ENCODE data around the gene CLDN15. TPM values are rescaled to one million over a fixed set of nuclear protein-coding genes. Genes with fewer than 3 reads are reported as not detected.
A peak's percentile ranks its signal among the peaks of the same experiment; 100 is the strongest.
"Not testable (repeated sequence)": the region's sequence is repeated elsewhere in the genome, so short reads cannot be mapped to it uniquely, and the experiment has no call there.

The CLDN15 gene, protein sequence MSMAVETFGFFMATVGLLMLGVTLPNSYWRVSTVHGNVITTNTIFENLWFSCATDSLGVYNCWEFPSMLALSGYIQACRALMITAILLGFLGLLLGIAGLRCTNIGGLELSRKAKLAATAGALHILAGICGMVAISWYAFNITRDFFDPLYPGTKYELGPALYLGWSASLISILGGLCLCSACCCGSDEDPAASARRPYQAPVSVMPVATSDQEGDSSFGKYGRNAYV
- 10 to 100 TPM in 2 of 4 donors, 1 to 10 TPM in 2; 9.7 to 11.9 (median 10.9) TPM for polyA plus RNA-seq (ENCODE audit: insufficient read length in 4 of 4)

DNA sequence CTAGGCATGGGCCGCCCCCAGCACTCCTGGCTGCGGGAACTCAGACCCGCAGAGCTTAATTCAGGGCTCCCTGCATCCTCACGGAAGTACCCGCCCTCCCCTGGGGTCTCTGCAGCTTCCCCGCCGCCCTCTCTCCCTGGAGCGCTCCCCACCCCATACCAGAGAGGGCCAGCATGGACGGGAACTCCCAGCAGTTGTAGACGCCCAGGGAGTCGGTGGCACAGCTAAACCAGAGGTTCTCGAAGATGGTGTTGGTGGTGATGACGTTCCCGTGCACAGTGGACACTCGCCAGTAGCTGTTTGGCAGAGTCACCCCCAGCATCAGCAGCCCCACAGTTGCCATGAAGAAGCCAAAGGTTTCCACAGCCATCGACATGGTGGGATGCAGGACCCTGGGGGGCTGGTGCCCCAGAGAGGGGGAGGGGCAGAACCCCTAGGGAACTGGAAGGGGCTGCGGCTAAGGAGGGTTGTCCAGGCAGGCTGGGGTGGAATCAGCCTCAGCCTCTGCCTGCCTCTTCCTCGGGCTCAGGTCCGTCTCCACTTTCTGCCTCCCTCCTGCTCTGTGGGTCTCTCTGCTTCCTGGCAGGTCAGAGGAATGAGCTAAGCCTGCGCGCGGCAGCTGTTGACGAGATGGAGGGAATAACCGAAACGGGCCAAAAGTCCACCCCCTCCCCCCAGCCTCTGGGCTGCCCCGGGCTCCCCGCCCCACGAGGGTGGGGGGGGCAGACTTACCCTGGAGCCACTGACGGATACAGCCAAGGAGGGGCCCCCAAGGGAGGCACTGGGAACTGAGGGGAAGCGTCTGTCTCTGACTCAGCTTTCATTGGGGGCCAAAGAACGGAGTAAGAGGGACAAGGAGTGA is at the start of gene CLDN15:
TSS of gene CLDN15 (minus strand) at position 597 of the 862 bp plus-strand sequence. CDS start at position 376, 221 bp downstream.
- DNase-seq (ENCODE audit: low read depth in 4 of 4, low spot score in 3 of 4), result no peak

DNA sequence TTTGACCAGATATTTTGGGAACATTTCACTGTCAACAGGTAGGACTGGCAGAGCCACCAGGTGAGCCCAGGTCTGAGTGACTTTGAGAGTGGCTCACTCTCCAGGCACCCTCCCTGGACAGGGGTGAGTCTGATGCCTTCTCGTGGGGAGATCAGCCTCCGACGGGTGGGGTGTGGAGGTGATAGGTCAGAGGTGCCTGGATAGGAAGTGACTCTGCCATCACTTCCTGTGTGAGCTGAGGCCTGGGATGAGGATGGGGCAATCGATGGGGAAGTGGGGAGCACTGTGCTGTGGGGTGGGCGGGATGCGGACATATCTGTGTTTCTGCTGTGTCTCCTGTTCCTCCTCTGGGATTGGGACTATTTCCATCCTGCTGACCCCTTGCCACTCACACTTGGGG is 49.4 kb upstream of the CLDN15 start:
- no peak for DNase-seq (ENCODE audit: low read depth in 4 of 4, low spot score in 3 of 4)

- not testable (repeated sequence) for DNase-seq (ENCODE audit: low read depth in 4 of 4, low spot score in 3 of 4)
These were observed 48.3 kb upstream of the CLDN15 start for GRCh38 chr7:101285880-101286279.

DNA sequence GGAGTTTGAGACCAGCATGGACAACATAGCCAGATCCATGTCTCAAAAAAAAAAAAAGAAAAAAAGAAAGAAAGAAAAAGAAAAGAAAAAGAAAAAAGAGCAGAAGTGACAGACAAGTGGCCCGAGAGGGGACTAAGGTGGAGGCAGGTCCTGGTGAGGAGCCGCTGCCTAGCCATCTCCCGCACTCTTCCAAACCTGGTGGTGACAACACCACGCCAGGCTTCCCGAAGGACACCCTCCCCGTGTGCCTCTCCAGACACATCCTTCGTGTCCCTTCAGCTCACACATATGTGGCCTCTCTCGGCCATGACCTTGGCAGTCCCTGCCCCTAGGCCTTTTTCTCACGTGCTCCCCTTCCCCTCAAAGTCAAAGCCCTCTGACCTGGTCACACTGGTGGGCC is 47.6 kb upstream of the CLDN15 start:
- no peak for DNase-seq (ENCODE audit: low read depth in 4 of 4, low spot score in 3 of 4)

- DNase-seq (ENCODE audit: low read depth in 4 of 4, low spot score in 3 of 4), result not testable (repeated sequence)
These were observed 43.3 kb upstream of the CLDN15 start for GRCh38 chr7:101280912-101281311.

GRCh38 chr7:101278461-101279292 is 41.1 kb upstream of the CLDN15 start:
- no peak for DNase-seq (ENCODE audit: low read depth in 4 of 4, low spot score in 3 of 4)

DNA sequence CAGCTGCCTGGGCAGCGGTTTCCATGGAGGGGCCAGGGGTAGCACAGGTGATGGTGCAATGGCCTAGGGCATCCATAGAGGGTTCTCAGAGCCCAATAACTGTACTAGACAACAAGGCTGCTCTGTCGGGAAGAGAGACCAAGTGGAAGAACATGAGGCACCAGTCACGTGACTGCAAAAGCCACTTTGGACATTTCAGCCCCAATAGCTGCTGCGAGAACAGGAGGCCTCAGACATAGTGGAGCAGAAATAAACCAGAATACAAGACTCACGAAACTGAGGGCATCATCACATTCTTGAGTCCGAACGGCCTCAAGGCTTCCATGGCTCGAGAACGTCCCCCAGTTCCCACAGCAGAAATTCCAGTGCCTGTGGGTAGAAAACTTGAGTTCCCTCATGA is 39.6 kb upstream of the CLDN15 start:
- no peak for DNase-seq (ENCODE audit: low read depth in 4 of 4, low spot score in 3 of 4)

DNA sequence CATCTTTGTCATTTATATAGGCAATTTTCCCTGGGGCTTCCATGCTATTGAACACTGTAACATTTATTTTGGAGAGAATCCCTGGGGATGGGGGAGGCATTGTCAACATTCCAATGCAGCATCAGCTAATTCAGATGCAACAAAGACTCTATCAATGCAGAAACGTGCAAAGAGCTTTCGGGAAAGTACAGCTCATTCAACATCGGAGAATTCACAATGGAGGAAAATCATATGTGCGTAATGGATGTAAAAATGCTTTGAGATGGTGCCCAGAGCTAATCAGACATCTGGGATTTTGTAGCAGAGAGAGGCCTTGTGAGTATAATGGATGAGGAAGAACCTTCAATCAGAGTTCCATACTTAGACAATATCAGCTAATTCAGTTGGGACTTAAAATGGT is 35.6 kb upstream of the CLDN15 start:
- DNase-seq (ENCODE audit: low read depth in 4 of 4, low spot score in 3 of 4), result no peak

GRCh38 chr7:101271021-101271420 is 33.4 kb upstream of the CLDN15 start:
- no peak for DNase-seq (ENCODE audit: low read depth in 4 of 4, low spot score in 3 of 4)

GRCh38 chr7:101269664-101270063 is 32.1 kb upstream of the CLDN15 start:
- DNase-seq (ENCODE audit: low read depth in 4 of 4, low spot score in 3 of 4), result no peak

DNA sequence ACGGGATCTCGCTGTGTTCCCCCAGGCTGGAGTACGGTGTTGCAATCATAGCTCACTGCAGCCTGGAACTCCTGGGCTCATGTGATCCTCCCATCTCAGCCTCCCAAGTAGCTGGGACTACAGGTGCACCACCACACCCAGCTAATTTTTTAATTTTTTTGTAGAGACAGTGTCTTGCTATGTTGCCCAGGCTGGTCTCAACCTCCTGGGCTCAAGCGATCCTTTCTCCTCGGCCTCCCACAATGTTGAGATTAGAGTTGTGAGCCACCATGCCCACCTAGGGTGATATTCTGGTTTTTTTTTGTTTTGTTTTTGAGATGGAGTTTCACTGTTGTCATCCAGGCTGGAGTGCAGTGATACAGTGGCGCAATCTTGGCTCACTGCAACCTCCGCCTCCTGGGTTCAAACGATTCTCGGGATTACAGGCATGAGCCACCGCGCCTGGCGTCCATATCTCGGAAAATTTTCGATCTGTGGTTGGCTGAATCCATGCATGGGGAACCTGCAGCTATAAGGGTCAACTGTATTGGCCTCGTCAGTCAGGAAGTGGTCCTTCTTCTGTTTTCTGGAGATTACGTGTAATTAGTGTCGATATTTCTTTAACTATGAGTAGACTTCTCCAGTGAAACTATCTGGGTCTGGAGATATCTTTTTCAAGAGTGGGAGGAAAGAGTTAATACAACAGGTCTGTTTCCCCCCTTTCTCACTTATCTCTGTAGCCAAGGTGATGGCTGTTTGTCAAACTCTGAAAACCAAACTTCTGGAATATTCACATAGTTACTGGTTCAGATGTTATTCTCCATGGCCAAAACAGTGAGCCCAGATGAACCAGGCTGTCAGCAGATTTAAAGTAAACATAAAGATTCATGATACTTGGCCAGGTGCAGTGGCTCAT is 28.3 kb upstream of the CLDN15 start:
- DNase-seq (ENCODE audit: low read depth in 4 of 4, low spot score in 3 of 4), result no peak

GRCh38 chr7:101264102-101264706 is 26.6 kb upstream of the CLDN15 start:
- peak in 2 of 4 donors; percentile 21 to 51 for DNase-seq (ENCODE audit: low read depth in 4 of 4, low spot score in 3 of 4)

- DNase-seq (ENCODE audit: low read depth in 4 of 4, low spot score in 3 of 4), result no peak
These were observed 20.7 kb upstream of the CLDN15 start for GRCh38 chr7:101258243-101258731.

DNA sequence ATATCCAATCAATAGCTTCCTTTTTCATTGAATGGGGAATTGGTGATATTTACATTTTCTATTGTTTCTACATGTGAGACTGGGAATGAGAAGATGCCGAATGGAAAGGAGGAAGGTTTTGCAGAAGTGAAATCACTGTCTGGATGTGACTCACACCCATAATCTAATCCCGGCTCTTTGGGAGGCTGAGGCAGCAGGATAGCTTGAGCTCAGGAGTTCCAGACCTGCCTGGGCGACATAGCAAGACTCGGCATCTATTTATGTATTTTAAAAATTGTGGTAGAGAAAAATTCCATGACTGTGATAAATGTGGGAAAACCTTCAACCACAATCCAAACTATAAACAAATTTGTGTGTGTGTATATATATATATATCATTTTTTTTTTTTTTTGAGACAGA is 18.2 kb upstream of the CLDN15 start:
- DNase-seq (ENCODE audit: low read depth in 4 of 4, low spot score in 3 of 4), result no peak

GRCh38 chr7:101253199-101253598 is 15.6 kb upstream of the CLDN15 start:
- not testable (repeated sequence) for DNase-seq (ENCODE audit: low read depth in 4 of 4, low spot score in 3 of 4)

DNA sequence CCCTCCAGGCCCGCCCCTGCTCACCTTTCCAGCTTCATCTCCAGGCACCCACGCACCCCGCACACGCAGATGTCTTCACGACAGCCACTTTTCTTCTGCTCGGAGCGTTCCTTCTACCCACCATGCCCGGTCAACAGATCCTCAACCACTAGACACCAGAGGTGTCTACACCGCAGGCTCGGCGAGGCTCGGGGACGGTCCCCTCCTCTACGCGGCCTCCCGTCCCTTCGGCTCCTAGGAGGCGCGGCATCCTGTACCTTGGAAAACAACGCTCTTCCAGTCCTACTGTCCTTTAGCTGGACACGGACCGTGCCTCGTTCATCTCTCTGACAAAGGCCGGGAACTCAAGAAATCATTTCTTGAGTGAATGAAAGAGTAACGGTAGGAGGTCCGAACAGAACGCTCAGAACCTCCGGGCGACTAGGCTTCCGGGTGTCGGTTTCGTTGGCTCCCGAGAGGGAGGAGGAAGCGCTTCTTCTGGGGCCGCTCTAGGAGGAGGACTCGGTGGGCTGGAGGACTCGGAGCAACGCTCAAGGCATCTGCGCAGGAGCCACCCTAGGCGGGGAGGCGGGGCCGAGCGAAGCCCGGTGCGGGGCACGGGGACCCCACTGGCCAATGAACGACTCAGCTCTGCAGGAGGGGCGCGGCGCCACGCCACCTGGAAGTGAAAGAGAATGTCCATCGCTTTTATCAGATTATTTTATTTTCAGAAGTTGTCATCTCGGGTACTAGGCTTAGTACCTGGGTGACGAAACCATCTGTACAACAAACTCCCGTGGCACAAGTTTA is 14.5 kb upstream of the CLDN15 start:
- peak; percentile 93 to 97 (median 95) for DNase-seq (ENCODE audit: low read depth in 4 of 4, low spot score in 3 of 4)

DNA sequence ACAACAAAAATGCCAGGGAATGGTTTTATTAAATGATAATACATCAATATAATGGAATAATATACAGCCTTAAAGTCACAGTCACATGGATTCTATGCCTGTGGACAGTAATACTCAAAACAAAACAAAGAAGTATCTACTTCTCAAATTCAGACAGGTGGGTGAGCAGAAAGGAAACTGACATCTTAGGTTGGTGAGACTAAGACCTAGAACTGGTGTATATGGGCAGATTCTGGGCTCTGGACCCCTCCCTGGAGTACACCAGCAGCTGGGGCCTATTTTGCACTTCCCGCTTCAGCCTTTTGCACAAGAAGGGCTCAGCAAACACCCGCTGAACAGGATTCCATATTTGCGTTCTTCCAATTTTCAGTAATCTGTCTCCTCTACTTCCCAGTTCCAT is 12.7 kb upstream of the CLDN15 start:
- no peak for DNase-seq (ENCODE audit: low read depth in 4 of 4, low spot score in 3 of 4)

- no peak for DNase-seq (ENCODE audit: low read depth in 4 of 4, low spot score in 3 of 4)
These were observed 10.7 kb upstream of the CLDN15 start for GRCh38 chr7:101248276-101248675.
